Kidney epithelial cell (primary cell): ENCODE data around the gene KCNH8. TPM values are rescaled to one million over a fixed set of nuclear protein-coding genes. Genes with fewer than 3 reads are reported as not detected.

Experiments
- DNase-seq: peaks from one replicate; pipeline ENCODE4 v3.0.0-alpha.2; 2010; ENCODE audit warnings: low read depth
- H3K27me3 ChIP-seq: 2 replicates; pipeline ENCODE4 v1.6.0; 2011; ENCODE audit warnings: low read length; ENCODE audit not compliant: control insufficient read depth, insufficient read depth
- H3K36me3 ChIP-seq: 2 replicates; pipeline ENCODE4 v1.5.1; 2011; ENCODE audit warnings: low read length; ENCODE audit not compliant: control insufficient read depth, insufficient read depth
- H3K4me3 ChIP-seq: 2 replicates; pipeline ENCODE4 v1.5.1; 2011; ENCODE audit warnings: low read depth, mild to moderate bottlenecking, control low read depth, low read length
- total RNA-seq: library from RNA; depleted of rRNA; stranded (reverse); fragments of >200 nt; gene quantifications from 2 replicates; pipeline ENCODE4 v1.2.3, GENCODE V29; 2015
- TF ChIP-seq, protein P1 (sequence below): IDR thresholded peaks from 2 replicates; pipeline ENCODE4 v1.5.1; 2011; ENCODE audit warnings: mild to moderate bottlenecking, moderate library complexity, low read length, control low read depth, inconsistent platforms; ENCODE audit not compliant: insufficient read depth, poor library complexity, severe bottlenecking

Gene KCNH8
- total RNA-seq, 1 donor from 2014 or later: 0.88 TPM

DNA sequence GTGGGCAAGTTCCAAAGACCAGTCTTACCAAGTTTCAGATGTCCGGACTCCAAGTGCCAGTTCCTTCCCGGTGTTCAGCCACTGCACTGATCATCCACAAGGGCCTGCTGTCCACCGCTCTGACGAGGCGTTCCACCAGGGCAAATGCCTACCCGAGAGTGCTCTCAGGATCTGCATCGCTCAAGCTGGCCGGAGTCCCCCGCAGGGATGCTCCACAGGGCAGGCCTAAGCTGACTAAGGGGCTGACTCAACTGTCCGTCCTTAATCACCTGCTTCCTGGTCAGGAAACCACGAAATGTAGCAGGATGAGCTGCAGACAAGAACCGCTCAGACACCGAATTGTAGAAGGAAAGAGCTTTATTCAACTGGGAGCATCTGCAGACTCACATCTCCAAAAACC is 341.6 kb downstream of the KCNH8 start:
- Histone ChIP-seq H3K4me3 (no peak overlapping the region), H3K36me3 (no peaks in the 10 kb centered on the region), H3K27me3 (no peaks in the 10 kb centered on the region)
- TF ChIP-seq, protein P1, sequence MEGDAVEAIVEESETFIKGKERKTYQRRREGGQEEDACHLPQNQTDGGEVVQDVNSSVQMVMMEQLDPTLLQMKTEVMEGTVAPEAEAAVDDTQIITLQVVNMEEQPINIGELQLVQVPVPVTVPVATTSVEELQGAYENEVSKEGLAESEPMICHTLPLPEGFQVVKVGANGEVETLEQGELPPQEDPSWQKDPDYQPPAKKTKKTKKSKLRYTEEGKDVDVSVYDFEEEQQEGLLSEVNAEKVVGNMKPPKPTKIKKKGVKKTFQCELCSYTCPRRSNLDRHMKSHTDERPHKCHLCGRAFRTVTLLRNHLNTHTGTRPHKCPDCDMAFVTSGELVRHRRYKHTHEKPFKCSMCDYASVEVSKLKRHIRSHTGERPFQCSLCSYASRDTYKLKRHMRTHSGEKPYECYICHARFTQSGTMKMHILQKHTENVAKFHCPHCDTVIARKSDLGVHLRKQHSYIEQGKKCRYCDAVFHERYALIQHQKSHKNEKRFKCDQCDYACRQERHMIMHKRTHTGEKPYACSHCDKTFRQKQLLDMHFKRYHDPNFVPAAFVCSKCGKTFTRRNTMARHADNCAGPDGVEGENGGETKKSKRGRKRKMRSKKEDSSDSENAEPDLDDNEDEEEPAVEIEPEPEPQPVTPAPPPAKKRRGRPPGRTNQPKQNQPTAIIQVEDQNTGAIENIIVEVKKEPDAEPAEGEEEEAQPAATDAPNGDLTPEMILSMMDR: no peak
- no peak for DNase-seq

DNA sequence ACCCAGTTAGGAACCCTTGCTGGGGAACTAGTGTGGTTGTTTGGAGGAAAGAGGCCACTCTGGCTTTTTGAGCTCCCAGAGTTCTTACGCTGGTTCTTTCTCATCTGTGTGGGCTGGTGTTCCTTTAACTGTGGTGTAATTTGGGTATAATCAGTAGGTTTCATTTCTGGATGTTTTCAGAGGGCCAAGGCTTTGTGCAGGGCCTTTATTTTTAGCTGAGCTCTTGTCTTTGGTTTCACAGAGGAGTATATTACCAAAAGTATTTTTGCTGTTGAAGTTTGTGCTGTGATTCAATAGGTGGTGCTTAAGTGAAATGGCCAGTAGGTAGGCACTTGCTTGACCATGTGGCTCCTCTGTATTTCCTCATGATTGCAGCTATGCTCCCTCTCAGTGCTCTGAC is 357.9 kb downstream of the KCNH8 start:
- TF ChIP-seq, protein P1: no peak
- no peak overlapping the region for H3K4me3 ChIP-seq
- H3K27me3 ChIP-seq: no peaks in the 10 kb centered on the region
- DNase-seq: no peak
- no peaks in the 10 kb centered on the region for H3K36me3 ChIP-seq

GRCh38 chr3:19522305-19522704 is 374.0 kb downstream of the KCNH8 start:
- no peak overlapping the region for H3K4me3 ChIP-seq
- DNase-seq: no peak
- H3K36me3 ChIP-seq: no peaks in the 10 kb centered on the region
- TF ChIP-seq, protein P1: no peak
- H3K27me3 ChIP-seq: no peaks in the 10 kb centered on the region

GRCh38 chr3:19526071-19526470 is 377.8 kb downstream of the KCNH8 start:
- no peak for DNase-seq
- no peaks in the 10 kb centered on the region for H3K36me3 ChIP-seq
- H3K4me3 ChIP-seq: no peak overlapping the region
- TF ChIP-seq, protein P1: no peak
- H3K27me3 ChIP-seq: no peaks in the 10 kb centered on the region

DNA sequence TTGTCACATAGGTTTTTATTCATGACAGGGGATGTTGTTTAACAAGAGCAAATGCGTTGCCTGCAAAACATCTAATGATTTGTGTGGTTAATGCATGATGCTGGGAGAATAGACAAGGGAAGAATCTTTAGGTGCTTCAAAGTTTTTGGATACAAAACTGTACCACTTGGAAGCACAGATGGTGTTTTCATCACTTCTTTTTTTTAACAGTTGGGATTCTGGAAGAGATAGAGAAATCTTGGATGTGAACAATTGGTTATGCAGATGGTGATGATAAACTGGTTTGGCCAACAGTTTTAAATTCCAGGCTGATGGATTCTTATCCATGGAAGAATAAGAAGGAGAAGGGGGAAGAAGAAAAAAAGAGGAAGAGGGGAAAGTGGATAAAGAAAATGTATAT is 379.4 kb downstream of the KCNH8 start:
- Histone ChIP-seq H3K36me3 (no peaks in the 10 kb centered on the region), H3K4me3 (no peak overlapping the region), H3K27me3 (no peaks in the 10 kb centered on the region)
- DNase-seq: no peak
- TF ChIP-seq, protein P1: no peak

- DNase-seq: no peak
- no peak overlapping the region for H3K4me3 ChIP-seq
- TF ChIP-seq, protein P1: no peak
- no peaks in the 10 kb centered on the region for H3K27me3 ChIP-seq
- H3K36me3 ChIP-seq: no peaks in the 10 kb centered on the region
Measured at GRCh38 chr3:19531426-19531825, 383.1 kb downstream of the KCNH8 start.
